ENCODE results near the gene SMIM22.
"Not testable (repeated sequence)": the region's sequence is repeated elsewhere in the genome, so short reads cannot be mapped to it uniquely, and the experiment has no call there.

The SMIM22 gene

DNA sequence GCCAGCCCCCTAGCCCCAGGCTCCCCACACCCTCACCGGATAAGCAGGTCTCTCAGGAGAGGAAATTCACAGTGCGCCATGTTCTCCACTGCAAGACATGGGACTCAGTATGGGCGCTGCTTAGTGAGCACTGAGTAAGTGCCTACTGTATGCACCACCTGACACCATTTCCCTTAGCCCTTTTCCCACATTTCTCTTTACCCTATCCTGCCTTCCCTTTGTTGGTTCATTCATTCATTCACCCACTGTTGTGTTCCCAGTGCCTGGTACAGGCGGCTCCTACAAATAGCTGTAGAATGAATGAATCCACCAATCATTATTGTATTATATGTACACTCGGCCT is 17.1 kb upstream of the SMIM22 start:
- Histone ChIP-seq H3K4me1 (peaks cover 3% of the 10 kb centered on the region; the same call in 1 of the 2 replicates), H3K36me3 (replicated peaks) (no peaks in the 10 kb centered on the region), H3K9me3 (no peaks in the 10 kb centered on the region), H3K27me3 (ENCODE audit: low read depth) (no peaks in the 10 kb centered on the region), H3K4me3 (no peak overlapping the region)
- in situ Hi-C loops (cut with MboI; ENCODE audit: low sequenced_read_pairs), result no loop called here
- DNase-seq (ENCODE audit: low spot score in 2 of 2), result no peak

DNA sequence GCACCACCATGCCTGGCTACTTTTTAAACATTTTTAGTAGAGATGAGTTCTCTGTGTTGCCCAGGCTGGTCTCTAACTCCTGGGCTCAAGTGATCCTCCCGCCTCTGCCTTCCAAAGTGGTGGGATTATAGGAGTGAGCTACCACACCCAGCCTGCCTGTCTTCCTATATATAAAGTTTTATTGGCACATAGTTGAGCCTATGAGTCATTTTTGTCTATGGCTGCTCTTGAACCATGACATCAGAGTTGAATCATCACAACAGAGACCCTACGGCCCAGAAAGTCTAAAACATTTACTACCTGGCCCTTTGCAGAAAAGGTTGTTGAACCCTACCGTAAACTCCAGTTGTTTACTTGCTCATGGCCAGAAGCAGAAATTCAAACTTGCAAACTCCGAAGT is 14.9 kb upstream of the SMIM22 start:
- Histone ChIP-seq H3K9me3 (no peaks in the 10 kb centered on the region), H3K4me1 (no peaks in the 10 kb centered on the region), H3K36me3 (replicated peaks) (no peaks in the 10 kb centered on the region), H3K4me3 (no peak overlapping the region), H3K27me3 (ENCODE audit: low read depth) (no peaks in the 10 kb centered on the region)
- DNase-seq (ENCODE audit: low spot score in 2 of 2), result no peak
- in situ Hi-C loops (cut with MboI; ENCODE audit: low sequenced_read_pairs), result no loop called here

DNA sequence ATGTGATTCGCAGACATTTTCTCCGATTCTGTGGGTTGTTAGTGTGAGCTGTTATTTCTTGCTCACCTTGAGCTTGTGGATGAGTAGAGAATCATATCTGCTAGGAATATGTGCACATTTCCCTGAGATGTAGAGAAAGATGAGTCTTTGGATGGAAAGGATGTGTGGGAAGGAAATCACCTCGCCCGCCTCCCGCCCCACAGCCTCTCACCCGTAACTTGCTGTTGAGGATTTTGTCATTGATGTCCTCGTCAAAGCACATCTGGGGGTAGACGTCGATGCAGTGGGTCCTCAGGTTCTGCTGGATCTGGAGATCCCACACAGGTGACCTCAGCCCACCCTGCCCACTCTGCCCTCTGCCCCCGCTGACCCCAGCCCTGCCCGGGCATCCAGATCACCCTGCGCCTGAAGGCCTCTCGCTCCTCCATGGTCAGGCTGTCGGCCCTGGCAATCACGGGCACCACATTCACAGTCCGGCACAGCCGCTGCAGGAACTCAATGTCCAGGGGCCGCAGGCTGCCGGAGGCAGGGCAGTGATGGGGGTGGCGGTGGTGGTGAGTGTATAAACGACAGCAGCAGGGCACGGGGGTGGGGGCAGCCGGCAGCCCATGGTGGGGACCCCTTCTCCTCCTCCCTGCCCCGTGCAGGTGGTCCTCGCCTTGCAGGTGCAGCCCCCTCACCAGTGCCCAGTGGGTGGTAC is 11.8 kb upstream of the SMIM22 start:
- Histone ChIP-seq H3K4me1 (no peaks in the 10 kb centered on the region), H3K27me3 (ENCODE audit: low read depth) (no peaks in the 10 kb centered on the region), H3K9me3 (no peaks in the 10 kb centered on the region), H3K4me3 (no peak overlapping the region), H3K36me3 (replicated peaks) (no peaks in the 10 kb centered on the region)
- in situ Hi-C loops (cut with MboI; ENCODE audit: low sequenced_read_pairs), result no loop called here
- DNase-seq (ENCODE audit: low spot score in 2 of 2), result no peak

DNA sequence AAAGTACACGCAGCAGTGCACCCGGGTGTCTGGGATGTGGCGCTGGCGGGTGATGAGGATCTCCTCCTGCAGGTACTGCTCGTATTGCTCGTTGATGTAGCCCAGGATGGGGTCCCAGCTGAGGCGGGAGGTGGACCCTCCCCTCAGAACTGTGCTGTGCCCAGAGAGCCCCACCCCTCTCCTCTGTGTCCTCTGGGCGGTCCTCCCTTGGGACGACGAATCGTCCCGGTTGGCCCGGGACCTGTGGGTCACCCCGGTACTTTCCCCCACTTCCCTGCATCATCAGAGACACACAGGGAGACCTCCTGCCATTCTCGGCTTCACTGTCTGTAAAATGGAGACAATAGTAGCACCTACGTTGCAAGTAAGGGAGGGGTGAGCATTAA is 11.2 kb upstream of the SMIM22 start:
- in situ Hi-C loops (cut with MboI; ENCODE audit: low sequenced_read_pairs), result no loop called here
- Histone ChIP-seq H3K4me1 (no peaks in the 10 kb centered on the region), H3K4me3 (no peak overlapping the region), H3K9me3 (no peaks in the 10 kb centered on the region), H3K36me3 (replicated peaks) (no peaks in the 10 kb centered on the region), H3K27me3 (ENCODE audit: low read depth) (no peaks in the 10 kb centered on the region)
- no peak for DNase-seq (ENCODE audit: low spot score in 2 of 2)

GRCh38 chr16:4784444-4784987 is 10.7 kb upstream of the SMIM22 start:
- H3K4me1 ChIP-seq; H3K4me3 ChIP-seq; in situ Hi-C loops (cut with MboI; ENCODE audit: low sequenced_read_pairs); DNase-seq (ENCODE audit: low spot score in 2 of 2); H3K36me3 ChIP-seq (replicated peaks); H3K27me3 ChIP-seq (ENCODE audit: low read depth); H3K9me3 ChIP-seq: not testable (repeated sequence)

DNA sequence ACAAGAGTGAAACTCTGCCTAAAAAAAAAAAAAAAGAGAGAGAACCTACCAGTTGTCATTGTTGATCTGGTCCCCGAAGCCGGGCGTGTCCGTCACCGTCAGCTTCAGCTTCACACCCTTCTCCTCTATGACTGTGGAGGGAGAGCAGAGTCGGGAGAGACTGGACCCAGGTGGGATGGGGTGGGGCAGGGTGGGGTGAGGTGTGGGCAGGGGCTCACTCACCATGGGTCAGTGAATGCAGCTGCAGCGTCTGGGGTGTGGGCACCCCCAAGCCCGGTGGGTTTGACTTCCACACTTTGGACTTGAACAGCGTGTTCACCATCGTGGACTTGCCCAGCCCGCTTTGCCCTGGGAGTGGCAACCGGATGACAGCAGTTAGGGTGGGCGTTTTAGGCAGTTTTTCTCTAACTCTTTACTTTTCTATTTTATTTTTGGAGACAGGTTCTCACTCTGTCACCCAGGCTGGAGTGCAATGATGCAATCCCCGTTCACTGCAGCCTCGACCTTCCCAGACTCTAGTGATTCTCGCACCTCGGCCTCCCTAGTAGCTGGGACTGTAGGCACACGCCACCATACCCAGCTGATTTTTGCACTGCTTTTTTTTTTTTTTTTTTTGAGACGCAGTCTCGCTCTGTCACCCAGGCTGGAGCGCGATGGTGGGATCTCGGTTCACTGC is 9.3 kb upstream of the SMIM22 start:
- DNase-seq (ENCODE audit: low spot score in 2 of 2), result no peak
- in situ Hi-C loops (cut with MboI; ENCODE audit: low sequenced_read_pairs), result no loop called here
- H3K27me3 ChIP-seq (ENCODE audit: low read depth), result no peaks in the 10 kb centered on the region
- H3K9me3 ChIP-seq, result no peaks in the 10 kb centered on the region
- H3K4me3 ChIP-seq, result no peak overlapping the region
- H3K36me3 ChIP-seq (replicated peaks), result no peaks in the 10 kb centered on the region
- H3K4me1 ChIP-seq, result no peaks in the 10 kb centered on the region

DNA sequence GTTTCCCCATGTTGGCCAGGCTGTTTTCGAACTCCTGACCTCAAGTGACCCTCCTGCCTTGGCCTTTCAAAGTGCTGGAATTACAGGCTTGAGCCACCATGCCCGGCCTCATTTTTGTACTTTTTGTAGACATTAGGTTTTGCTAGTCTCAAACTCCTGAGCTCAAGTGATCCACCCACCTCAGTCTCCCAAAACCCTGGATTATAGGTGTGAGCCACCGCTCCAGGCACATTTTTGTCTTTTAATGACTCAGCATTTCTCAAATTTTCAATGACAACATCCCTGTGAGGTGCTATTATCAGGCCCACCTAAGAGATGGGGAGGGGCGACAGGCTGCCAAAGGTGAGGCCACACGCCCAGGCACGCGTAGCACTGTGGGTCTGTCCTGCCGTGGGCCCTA is 8.1 kb upstream of the SMIM22 start:
- in situ Hi-C loops (cut with MboI; ENCODE audit: low sequenced_read_pairs), result no loop called here

GRCh38 chr16:4787627-4788482 is 7.3 kb upstream of the SMIM22 start, which contains the start of gene SEPTIN12:
Gene SEPTIN12 (minus strand): TSS chr16:4788345. CDS start chr16:4787645, 700 bp downstream.
- no peak within 1 kb of the TSS for H3K4me3 ChIP-seq
- no peaks in the 10 kb centered on the region for H3K36me3 ChIP-seq (replicated peaks)
- H3K9me3 ChIP-seq, result no peaks in the 10 kb centered on the region
- H3K4me1 ChIP-seq, result no peaks in the 10 kb centered on the region
- DNase-seq (ENCODE audit: low spot score in 2 of 2), result no peak
- H3K27me3 ChIP-seq (ENCODE audit: low read depth), result no peaks in the 10 kb centered on the region
- in situ Hi-C loops (cut with MboI; ENCODE audit: low sequenced_read_pairs), result no loop called here

More for the DNA sequence above, 8.1 kb upstream of the SMIM22 start:
- Histone ChIP-seq H3K9me3 (no peaks in the 10 kb centered on the region), H3K36me3 (replicated peaks) (no peaks in the 10 kb centered on the region), H3K4me1 (no peaks in the 10 kb centered on the region), H3K27me3 (ENCODE audit: low read depth) (no peaks in the 10 kb centered on the region), H3K4me3 (no peak overlapping the region)
- no peak for DNase-seq (ENCODE audit: low spot score in 2 of 2)

GRCh38 chr16:4788489-4788889 is 6.7 kb upstream of the SMIM22 start:
- in situ Hi-C loops (cut with MboI; ENCODE audit: low sequenced_read_pairs), result no loop called here
- H3K36me3 ChIP-seq (replicated peaks), result no peaks in the 10 kb centered on the region
- H3K4me3 ChIP-seq, result no peak overlapping the region
- no peak for DNase-seq (ENCODE audit: low spot score in 2 of 2)
- no peaks in the 10 kb centered on the region for H3K9me3 ChIP-seq
- H3K4me1 ChIP-seq, result no peaks in the 10 kb centered on the region
- no peaks in the 10 kb centered on the region for H3K27me3 ChIP-seq (ENCODE audit: low read depth)

DNA sequence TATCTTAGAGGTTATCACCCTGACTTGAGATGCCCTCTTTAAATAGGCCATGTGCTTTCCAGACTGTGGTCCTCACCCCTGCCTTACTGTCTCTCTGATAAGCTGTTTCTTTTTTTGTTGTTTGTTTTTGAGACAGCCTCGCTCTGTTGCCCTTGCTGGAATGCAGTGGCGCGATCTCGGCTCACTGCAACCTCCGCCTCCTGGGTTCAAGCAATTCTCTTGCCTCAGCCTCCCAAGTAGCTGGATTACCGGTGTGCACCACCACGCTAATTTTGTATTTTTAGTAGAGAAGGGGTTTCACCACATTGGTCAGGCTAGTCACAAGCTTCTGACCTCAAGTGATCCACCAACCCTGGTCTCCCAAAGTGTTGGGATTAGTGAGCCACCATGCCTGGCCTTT is 6.3 kb upstream of the SMIM22 start:
- in situ Hi-C loops (cut with MboI; ENCODE audit: low sequenced_read_pairs), result no loop called here
- no peak for DNase-seq (ENCODE audit: low spot score in 2 of 2)
- no peaks in the 10 kb centered on the region for H3K4me1 ChIP-seq
- no peaks in the 10 kb centered on the region for H3K36me3 ChIP-seq (replicated peaks)
- H3K4me3 ChIP-seq, result no peak overlapping the region
- no peaks in the 10 kb centered on the region for H3K9me3 ChIP-seq
- H3K27me3 ChIP-seq (ENCODE audit: low read depth), result no peaks in the 10 kb centered on the region

DNA sequence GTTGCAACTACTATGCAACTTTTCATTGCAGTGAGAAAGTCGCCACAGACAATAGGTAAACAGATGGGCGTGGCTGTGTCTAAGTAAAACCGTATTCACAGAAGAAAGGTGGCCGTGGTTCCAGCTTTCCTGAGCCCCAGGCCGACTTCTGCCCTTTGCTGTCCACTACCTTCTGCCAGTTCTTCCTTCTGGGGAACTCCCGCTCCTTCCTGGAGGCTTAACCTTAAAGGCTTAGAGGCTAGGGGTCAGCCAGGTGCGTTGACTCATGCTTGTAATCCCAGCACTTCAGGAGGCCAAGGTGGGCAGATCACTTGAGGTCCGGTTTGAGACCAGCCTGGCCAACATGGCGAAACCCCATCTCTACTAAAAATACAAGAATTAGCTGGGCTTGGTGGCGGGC is 4.9 kb upstream of the SMIM22 start:
- Histone ChIP-seq H3K36me3 (replicated peaks) (no peaks in the 10 kb centered on the region), H3K4me3 (no peak overlapping the region), H3K4me1 (no peaks in the 10 kb centered on the region), H3K27me3 (ENCODE audit: low read depth) (no peaks in the 10 kb centered on the region), H3K9me3 (no peaks in the 10 kb centered on the region)
- in situ Hi-C loops (cut with MboI; ENCODE audit: low sequenced_read_pairs), result no loop called here
- DNase-seq (ENCODE audit: low spot score in 2 of 2), result no peak

- H3K9me3 ChIP-seq, result no peaks in the 10 kb centered on the region
- no peak for DNase-seq (ENCODE audit: low spot score in 2 of 2)
- no peaks in the 10 kb centered on the region for H3K27me3 ChIP-seq (ENCODE audit: low read depth)
- H3K36me3 ChIP-seq (replicated peaks), result no peaks in the 10 kb centered on the region
- H3K4me3 ChIP-seq, result no peak overlapping the region
- in situ Hi-C loops (cut with MboI; ENCODE audit: low sequenced_read_pairs), result no loop called here
- no peaks in the 10 kb centered on the region for H3K4me1 ChIP-seq
Observed at GRCh38 chr16:4790871-4791270, 4.3 kb upstream of the SMIM22 start.

GRCh38 chr16:4792951-4793513 is 2.1 kb upstream of the SMIM22 start:
- H3K27me3 ChIP-seq (ENCODE audit: low read depth), result no peaks in the 10 kb centered on the region
- H3K36me3 ChIP-seq (replicated peaks), result no peaks in the 10 kb centered on the region
- no peaks in the 10 kb centered on the region for H3K4me1 ChIP-seq
- H3K4me3 ChIP-seq, result no peak overlapping the region
- no peak for DNase-seq (ENCODE audit: low spot score in 2 of 2)
- in situ Hi-C loops (cut with MboI; ENCODE audit: low sequenced_read_pairs), result no loop called here
- no peaks in the 10 kb centered on the region for H3K9me3 ChIP-seq

All from HAP-1 (cell line).